OCI-LY3 (cell line): Measurements from ENCODE around the gene IFT122.

Experiments
- EZH2phosphoT487 ChIP-seq: fragments of 200-600 bp; shearing (Covaris generic); IDR thresholded peaks from 2 replicates; pipeline ENCODE4 v1.6.1; 2018; ENCODE audit warnings: antibody characterized with exemption, mixed run types, low read depth
- TF ChIP-seq, protein P1 (sequence below): fragments of 200-600, 300-600 bp; sonication (generic); IDR thresholded peaks from 2 replicates; pipeline ENCODE4 v1.5.1; 2014; ENCODE audit warnings: antibody characterized with exemption, low read length, low read depth

DNA sequence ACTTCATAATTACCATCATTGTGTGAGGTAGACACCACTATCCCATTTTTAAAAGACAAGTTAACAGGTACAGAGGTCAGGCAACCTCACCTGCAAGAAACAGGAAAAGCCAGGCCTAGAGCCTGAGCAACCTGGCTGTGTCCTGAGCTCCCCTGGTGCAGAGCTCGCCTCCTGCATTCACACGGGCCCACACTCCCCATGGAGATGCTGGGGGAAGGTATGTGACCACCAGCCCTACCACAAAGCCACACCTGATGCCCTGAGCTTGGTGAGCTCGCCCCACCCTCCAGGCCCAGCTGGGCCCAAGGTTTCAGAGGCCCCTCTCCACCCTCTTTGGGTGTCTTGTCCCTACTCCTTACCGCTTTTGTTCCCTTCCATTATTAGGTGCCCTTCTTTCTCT is 10.4 kb upstream of the IFT122 start:
- TF ChIP-seq EZH2phosphoT487 = no peak
- TF ChIP-seq, protein P1, sequence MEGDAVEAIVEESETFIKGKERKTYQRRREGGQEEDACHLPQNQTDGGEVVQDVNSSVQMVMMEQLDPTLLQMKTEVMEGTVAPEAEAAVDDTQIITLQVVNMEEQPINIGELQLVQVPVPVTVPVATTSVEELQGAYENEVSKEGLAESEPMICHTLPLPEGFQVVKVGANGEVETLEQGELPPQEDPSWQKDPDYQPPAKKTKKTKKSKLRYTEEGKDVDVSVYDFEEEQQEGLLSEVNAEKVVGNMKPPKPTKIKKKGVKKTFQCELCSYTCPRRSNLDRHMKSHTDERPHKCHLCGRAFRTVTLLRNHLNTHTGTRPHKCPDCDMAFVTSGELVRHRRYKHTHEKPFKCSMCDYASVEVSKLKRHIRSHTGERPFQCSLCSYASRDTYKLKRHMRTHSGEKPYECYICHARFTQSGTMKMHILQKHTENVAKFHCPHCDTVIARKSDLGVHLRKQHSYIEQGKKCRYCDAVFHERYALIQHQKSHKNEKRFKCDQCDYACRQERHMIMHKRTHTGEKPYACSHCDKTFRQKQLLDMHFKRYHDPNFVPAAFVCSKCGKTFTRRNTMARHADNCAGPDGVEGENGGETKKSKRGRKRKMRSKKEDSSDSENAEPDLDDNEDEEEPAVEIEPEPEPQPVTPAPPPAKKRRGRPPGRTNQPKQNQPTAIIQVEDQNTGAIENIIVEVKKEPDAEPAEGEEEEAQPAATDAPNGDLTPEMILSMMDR = no peak
